HG02938 (cell line): Measurements from ENCODE around the gene KIR3DL1.
"Not testable (repeated sequence)": the region's sequence is repeated elsewhere in the genome, so short reads cannot be mapped to it uniquely, and the experiment has no call there.

ENCODE experiments used
- ATAC-seq: cut with Tn5 transposase; IDR thresholded peaks from one replicate; pipeline ENCODE4 v1.9.1; 2021; ENCODE audit warnings: mild to moderate bottlenecking, moderate library complexity; ENCODE audit not compliant: unreplicated experiment

KIR3DL1 gene

DNA sequence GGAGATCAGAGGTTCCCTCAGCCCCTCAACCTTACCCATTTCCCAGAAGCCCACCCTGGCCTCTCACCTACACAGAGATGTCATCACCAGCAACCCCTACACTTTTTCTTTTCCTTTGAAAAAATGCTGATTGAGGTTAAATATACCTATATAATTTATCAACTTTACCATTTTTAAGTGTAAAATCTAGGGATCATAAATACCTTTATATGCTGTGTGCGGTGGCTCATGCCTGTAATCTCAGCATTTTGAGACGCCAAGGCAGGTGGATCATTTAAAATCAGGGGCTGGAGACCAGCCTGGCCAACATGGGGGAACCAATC is 9.8 kb upstream of the KIR3DL1 start:
- no peak for ATAC-seq

DNA sequence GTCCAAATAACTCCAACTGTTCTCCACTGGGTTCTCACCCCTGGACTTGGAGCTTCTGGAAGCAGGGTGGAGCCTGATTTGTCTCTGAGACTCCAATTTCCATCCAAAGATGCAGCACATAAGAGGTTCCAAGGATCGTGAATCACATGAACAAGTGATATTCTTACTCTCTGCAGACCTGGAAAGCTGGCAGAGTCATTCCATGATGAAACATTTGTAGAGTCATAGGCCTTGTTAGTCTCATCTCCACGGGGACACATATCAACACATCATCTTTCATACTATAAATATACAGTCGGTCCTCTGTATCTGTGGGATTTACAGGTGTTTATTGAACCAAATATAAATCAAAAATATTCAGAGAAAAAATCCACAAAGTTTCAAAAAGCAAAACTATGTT is 1.7 kb upstream of the KIR3DL1 start:
- not testable (repeated sequence) for ATAC-seq

DNA sequence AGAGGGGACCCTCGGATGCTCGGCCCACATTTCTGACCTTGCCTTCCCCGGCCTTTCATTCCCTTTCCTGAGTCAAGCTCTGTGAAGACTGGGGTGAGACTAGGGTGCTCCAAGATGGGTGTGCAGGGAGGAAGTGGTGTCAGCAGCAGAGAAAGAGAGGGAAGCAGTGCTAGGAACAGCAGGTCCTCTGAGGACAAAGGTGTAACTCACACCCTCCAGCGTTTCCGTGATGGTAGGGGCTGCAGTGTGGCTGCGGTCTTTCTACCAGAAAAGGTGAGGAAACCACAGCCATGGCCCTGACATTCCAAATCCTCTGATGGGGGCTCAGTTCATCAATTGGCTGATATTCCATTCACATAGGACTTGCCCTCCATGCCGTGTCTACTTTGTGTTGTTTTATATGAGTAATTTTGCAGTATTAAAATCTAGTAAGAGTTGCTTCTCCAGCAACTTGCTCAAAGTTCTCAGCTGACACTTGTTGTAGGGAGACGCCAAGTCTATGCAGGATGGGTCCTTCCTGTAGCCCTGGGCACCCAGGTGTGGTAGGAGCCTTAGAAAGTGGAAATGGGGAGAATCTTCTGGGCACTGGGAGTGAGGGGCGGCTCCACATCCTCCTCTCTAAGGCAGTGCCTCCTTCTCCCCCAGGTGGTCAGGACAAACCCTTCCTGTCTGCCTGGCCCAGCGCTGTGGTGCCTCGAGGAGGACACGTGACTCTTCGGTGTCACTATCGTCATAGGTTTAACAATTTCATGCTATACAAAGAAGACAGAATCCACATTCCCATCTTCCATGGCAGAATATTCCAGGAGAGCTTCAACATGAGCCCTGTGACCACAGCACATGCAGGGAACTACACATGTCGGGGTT is 1.6 kb downstream of the KIR3DL1 start:
- no peak for ATAC-seq

DNA sequence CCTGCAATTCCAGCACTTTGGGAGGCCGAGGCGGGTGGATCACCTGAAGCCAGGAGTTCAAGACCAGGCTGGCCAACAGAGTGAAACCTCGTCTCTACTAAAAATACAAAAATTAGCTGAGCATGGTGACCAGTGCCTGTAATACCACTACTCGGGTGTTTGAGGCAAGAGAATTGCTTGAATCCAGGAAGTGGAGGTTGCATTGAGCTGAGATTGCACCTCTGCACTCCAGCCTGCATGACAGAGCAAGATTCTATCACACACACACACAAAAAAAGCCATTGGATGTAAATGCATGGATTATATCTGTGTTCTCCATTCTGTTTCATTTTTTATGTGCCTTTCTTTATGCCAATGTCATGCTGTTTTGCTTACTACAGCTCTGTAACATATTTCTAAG is 8.1 kb downstream of the KIR3DL1 start:
- ATAC-seq: not testable (repeated sequence)

DNA sequence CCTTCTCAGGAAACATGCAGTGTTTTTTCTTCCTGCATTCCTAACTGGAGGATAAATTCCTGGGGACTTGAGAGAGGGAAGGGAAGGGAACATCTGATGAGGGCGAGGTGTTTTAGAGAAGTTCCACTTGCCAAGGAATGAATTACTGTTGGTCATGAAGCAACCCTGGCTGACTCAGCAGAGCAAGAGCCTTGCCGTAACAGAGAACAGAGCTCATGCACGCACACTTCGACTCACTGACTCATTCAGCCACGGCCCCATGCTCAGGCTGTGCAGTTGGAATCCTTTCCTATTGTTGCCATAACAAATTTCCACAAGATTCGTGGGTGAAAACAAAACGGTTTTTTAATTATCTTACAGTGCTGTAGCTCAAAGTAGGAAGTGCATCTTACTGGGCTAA is 9.1 kb downstream of the KIR3DL1 start:
- not testable (repeated sequence) for ATAC-seq

DNA sequence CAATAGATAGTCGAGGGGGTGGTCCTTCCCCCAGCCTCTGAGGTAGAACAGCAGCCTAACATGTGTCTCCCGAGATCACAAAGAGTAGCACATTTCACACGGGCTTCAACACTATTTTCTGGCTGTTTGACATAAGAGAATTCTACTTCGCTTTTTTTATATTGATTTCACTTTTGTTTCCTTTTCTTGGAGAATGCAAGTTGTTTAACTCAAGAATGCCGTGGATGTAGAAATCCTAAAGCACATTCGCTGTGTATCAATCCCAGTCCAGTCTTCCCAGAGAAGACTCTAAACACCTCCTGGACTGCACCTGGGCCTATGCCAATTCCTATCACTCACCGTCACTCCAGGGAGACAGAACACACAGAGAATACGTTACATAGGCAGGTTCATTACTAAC is 11.8 kb downstream of the KIR3DL1 start:
- not testable (repeated sequence) for ATAC-seq

DNA sequence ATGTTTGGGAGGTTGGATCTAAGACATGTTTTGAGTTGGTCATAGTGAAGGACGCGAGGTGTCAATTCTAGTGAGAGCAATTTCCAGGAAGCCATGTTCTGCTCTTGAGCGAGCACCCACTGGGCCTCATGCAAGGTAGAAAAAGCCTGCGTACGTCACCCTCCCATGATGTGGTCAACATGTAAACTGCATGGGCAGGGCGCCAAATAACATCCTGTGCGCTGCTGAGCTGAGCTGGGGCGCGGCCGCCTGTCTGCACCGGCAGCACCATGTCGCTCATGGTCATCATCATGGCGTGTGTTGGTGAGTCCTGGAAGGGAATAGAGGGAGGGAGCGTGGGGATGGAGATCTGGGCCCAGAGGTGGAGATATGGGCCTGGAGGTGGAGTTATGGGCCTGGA is 16.2 kb downstream of the KIR3DL1 start, which contains the start of gene KIR2DS4:
KIR2DS4 (plus strand) TSS at position 181 of the 400 bp plus-strand sequence.
- not testable (repeated sequence) for ATAC-seq

DNA sequence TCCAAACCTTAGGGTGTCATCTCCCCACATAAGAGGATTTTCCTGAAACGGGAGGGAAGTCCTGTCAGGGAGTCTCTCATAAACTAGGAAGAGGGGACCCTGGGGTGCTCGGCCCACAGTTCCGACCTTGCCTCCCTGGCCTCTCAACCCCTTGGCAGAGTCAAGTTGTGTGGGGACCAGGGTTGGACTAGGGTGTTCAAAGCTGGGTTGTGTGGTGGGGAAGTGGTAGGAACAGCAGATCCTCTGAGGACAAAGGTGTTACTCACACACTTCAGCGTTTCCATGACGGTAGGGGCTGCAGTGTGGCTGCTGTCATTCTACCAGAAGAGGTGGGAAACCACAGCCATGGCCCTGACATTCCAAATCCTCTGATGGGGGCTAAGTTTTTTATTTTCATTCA is 18.9 kb downstream of the KIR3DL1 start:
- ATAC-seq: not testable (repeated sequence)

DNA sequence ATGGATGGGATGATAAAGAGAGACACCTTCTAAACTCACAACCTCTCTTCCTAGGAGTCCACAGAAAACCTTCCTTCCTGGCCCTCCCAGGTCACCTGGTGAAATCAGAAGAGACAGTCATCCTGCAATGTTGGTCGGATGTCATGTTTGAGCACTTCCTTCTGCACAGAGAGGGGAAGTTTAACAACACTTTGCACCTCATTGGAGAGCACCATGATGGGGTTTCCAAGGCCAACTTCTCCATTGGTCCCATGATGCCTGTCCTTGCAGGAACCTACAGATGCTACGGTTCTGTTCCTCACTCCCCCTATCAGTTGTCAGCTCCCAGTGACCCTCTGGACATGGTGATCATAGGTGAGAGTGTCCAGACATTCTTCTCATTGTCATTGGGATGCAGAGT is 21.3 kb downstream of the KIR3DL1 start:
- ATAC-seq: not testable (repeated sequence)

DNA sequence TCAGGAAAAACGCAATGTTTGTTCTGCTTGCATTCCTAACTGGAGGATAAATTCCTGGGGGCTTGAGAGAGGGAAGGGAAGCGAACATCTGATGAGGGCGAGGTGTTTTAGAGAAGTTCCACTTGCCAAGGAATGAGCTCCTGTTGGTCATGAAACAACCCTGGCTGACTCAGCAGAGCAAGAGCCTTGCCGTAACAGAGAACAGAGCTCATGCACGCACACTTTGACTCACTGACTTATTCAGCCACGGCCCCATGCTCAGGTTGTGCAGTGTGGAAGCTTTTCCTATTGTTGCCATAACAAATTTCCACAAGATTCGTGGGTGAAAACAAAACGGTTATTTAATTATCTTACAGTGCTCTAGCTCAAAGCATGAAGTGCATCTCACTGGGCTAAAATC is 26.9 kb downstream of the KIR3DL1 start:
- ATAC-seq: not testable (repeated sequence)

DNA sequence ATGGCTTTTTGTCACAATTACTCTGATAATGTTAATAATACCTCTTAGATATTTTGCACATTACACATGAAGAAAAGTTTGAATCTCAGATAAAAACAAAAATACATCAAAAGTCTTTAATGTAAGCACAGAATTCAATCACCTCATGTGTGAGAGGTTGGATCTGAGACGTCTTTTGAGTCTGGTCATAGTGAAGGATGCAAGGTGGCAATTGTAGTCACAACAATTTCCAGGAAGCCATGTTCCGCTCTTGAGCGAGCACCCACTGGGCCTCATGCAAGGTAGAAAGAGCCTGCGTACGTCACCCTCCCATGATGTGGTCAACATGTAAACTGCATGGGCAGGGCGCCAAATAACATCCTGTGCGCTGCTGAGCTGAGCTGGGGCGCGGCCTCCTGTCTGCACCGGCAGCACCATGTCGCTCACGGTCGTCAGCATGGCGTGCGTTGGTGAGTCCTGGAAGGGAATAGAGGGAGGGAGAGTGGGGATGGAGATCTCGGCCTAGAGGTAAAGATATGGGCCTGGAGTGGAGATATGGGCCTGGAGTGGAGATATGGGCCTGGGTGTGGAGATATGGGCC is 33.9 kb downstream of the KIR3DL1 start, which contains the start of gene KIR3DL2:
KIR3DL2 (plus strand) TSS at position 383 of the 580 bp plus-strand sequence; CDS start at position 416, 33 bp downstream.
- not testable (repeated sequence) for ATAC-seq

DNA sequence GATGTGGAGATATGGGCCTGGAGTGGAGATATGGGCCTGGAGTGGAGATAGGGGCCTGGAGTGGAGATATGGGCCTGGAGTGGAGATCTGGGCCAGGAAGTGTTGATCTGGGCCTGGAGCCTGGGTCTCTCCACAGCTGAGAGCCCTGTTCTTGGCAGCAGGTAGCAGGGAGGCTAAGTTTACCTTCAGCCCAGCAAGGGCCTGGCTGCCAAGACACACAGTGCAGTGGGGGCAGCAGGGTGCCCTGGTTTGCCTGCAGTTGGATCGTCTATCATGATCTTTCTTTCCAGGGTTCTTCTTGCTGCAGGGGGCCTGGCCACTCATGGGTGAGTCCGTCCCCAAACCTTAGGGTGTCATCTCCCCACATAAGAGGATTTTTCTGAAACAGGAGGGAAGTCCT is 34.7 kb downstream of the KIR3DL1 start:
- ATAC-seq: no peak

DNA sequence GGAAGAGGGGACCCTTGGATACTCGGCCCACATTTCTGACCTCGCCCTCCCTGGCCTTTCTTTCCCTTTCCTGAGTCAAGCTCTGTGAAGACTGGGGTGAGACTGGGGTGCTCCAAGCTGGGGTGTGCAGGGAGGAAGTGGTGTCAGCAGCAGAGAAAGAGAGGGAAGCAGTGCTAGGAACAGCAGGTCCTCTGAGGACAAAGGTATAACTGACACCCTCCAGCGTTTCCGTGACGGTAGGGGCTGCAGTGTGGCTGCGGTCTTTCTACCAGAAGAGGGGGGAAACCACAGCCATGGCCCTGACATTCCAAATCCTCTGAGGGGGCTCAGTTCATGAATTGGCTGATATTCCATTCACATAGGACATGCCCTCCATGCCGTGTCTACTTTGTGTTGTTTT is 35.1 kb downstream of the KIR3DL1 start:
- ATAC-seq: no peak

DNA sequence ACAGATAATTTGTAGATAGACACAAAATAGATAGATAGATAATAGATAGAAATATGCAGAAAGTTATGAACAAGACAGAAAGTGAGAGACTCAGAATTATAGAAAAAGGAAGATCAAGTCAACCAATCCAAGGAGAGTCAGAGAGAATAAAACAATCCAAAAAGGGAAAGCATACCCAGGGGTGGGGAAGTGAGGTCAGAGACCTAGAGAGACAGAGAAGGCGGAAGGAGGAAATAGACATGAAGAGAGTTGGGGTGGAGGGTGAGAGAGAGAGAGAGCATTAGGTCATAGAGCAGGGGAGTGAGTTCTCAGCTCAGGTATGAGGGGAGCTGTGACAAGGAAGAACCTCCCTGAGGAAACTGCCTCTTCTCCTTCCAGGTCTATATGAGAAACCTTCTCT is 39.0 kb downstream of the KIR3DL1 start:
- not testable (repeated sequence) for ATAC-seq

DNA sequence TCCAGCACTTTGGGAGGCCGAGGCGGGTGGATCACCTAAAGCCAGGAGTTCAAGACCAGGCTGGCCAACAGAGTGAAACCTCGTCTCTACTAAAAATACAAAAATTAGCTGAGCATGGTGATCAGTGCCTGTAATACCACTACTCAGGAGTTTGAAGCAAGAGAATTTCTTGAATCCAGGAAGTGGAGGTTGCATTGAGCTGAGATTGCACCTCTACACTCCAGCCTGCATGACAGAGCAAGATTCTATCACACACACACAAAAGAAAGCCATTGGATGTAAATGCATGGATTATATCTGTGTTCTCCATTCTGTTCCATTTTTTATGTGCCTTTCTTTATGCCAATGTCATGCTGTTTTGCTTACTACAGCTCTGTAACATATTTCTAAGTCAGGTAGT is 42.2 kb downstream of the KIR3DL1 start:
- ATAC-seq: not testable (repeated sequence)

DNA sequence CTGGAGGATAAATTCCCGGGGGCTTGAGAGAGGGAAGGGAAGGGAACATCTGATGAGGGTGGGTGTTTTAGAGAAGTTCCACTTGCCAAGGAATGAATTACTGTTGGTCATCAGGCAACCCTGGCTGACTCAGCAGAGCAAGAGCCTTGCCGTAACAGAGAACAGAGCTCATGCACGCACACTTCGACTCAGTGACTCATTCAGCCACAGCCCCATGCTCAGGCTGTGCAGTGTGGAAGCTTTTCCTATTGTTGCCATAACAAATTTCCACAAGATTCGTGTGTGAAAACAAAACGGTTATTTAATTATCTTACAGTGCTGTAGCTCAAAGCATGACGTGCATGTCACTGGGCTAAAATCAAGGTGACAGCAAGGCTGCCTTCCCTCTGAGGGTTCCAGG is 43.2 kb downstream of the KIR3DL1 start:
- ATAC-seq: not testable (repeated sequence)

DNA sequence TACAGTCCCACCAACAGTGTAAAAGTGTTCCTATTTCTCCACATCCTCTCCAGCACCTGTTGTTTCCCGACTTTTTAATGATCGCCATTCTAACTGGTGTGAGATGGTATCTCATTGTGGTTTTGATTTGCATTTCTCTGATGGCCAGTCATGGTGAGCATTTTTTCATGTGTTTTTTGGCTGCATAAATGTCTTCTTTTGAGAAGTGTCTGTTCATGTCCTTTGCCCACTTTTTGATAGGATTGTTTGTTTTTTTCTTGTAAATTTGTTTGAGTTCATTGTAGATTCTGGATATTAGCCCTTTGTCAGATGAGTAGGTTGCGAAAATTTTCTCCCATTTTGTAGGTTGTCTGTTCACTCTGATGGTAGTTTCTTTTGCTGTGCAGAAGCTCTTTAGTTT is 47.2 kb downstream of the KIR3DL1 start:
- not testable (repeated sequence) for ATAC-seq

DNA sequence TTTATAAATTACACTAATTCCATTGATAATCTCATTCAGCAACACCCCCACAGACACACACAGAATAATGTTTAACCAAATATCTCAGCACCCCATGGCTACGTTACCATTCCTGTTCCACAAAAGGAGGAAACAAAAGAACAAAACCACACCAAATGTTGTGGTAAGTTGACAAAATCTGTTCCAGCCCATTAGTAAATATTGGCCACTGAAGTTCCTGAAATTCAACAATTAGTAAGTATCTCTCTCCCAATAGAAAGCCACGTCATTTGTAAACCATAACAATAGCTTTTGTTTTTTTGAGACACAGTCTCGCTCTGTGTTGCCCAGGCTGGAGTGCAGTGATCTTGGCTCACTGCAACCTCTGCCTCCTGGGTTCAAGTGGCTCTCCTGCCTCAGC is 55.4 kb downstream of the KIR3DL1 start:
- no peak for ATAC-seq

DNA sequence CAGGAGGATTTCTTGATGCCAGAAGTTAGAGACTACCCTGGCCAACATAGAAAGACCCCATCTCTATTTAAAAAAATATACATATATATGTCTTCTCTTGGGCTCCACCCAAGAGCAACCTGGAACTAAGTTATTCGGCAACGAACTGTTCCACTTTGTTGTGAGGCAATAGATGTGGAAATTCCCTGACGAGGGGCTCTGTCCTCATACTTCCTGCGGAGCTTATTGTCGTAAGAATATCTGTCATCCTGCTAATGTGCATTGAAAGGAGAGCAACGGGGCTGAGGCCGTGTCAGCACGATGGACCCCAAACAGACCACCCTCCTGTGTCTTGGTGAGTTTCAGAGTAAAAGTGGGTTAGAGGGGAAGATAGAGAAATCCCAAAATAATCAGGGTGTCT is 57.7 kb downstream of the KIR3DL1 start, which contains the start of gene FCAR:
FCAR (plus strand) TSS at position 246 of the 400 bp plus-strand sequence; CDS start at position 301, 55 bp downstream.
- ATAC-seq: no peak

DNA sequence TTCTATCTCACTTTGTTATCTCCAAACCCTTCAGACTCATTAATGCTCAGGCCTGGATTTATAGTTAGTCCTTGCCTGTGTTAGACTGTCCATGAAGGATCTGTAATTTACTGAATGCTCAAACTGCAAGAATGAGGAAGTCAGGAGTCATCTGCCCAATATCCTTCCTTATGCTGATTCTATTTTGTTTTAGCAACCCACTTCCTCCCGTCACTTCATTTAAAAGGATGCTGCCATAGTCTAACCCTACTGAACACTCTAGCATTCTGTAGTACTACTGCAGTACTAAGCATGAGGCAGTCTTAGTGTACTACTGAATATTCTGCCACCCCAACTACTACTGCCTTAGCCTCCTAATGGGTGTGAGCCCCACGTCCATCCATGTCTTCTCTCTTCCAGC is 59.2 kb downstream of the KIR3DL1 start:
- no peak for ATAC-seq

DNA sequence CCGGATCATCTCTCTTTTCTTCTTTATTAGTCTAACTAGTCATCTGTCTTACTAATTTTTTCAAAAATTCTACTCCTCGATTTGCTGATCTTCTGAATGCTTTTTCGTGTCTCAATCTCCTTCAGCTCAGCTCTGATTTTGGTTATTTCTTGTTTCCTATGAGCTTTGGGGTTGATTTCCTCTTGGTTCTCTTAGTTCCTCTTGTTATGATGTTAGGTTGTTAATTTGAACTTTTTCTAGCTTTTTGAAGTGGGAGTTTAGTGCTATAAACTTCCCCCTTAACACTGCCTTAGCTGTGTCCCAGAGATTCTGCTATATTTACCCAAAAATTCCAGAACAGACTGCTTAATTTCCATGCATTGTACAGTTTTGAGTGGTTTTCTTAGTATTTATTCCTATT is 61.2 kb downstream of the KIR3DL1 start:
- ATAC-seq: no peak
